GM12801 (cell line): ENCODE results near the gene AMPD2.

Experiments used
- CTCF ChIP-seq: IDR thresholded peaks from one replicate; pipeline ENCODE4 v1.5.1; 2011; ENCODE audit warnings: control low read depth; ENCODE audit not compliant: insufficient read length; ENCODE audit errors: extremely low read depth

AMPD2 gene

DNA sequence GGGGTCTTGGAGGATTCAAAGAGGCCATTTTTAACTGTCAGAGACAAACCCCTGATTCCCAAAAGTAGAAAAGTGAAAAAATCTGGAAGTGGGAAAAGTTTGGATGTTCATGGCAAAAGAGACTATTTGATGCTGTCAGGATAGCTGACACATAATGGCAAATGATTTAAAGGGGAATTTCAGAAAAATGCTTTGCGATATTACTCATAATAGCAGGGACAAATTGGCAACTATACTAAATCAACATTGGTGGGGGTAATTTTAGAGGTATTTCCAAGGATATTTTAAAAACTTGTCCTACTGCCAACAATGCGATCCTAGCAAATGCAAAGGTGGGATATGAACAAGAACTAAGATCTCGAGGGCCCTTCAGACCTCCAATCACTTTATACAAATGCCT lies 31.0 kb downstream of the AMPD2 start:
- no peak for TF ChIP-seq CTCF

- no peak for TF ChIP-seq CTCF
These were observed 32.8 kb downstream of the AMPD2 start for GRCh38 chr1:109652402-109652801.

DNA sequence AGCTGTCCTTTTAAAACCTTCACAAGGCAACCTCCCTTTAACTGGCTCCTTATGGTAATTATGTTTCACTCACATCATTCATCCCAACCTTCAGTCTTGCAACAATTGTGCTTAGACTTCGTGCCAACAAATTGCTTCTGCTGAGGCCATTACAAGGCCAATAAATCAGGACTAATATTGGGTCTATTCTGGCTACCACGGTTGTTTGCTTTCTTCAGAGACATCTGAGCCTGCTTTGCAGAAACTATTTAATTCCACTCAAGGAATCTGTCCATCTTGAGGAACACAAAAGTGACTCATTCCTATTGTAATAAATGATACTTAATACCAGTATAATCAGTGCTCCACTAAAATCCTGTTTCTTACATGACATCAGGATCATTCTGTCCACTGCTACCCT lies 33.7 kb downstream of the AMPD2 start:
- no peak for TF ChIP-seq CTCF

GRCh38 chr1:109654519-109654918 lies 34.9 kb downstream of the AMPD2 start:
- no peak for TF ChIP-seq CTCF

GRCh38 chr1:109655615-109656519 lies 36.2 kb downstream of the AMPD2 start, which contains the start of gene GSTM4:
Gene GSTM4 (plus strand): TSS chr1:109656099. CDS start chr1:109656390, 291 bp downstream.
- TF ChIP-seq CTCF = no peak

GRCh38 chr1:109657395-109657794 lies 37.8 kb downstream of the AMPD2 start:
- no peak for TF ChIP-seq CTCF

GRCh38 chr1:109657970-109658369 lies 38.3 kb downstream of the AMPD2 start:
- no peak for TF ChIP-seq CTCF
